Adipose tissue (tissue), 3 donors: ENCODE results near the gene CITED1. TPM values are rescaled to one million over a fixed set of nuclear protein-coding genes. Genes with fewer than 3 reads are reported as not detected.
"Not testable (repeated sequence)": the region's sequence is repeated elsewhere in the genome, so short reads cannot be mapped to it uniquely, and the experiment has no call there.

Experiments used
- H3K27ac ChIP-seq: one replicate; pipeline ENCODE4 v1.5.1; 2013; ENCODE audit warnings: low read depth, low read length
- WGBS, 3 donors: extraction: QIAGEN DNeasy Blood & Tissue Kit; methylation state at CpG; one replicate each; pipeline ENCODE4 v1.1.7; 2013; 5-methylcytosine and 5-hydroxymethylcytosine counted together
- polyA plus RNA-seq, 3 donors: library from polyadenylated mRNA; stranded (reverse); fragments of 200-250 nt; gene quantifications; one replicate each; pipeline ENCODE4 v1.2.3, GENCODE V29; 2013
- donor health status: healthy with polysubstance abuse.
- donor health status: Bipolar disorder and iron deficiency.
- donor health status: healthy.

The CITED1 gene, protein sequence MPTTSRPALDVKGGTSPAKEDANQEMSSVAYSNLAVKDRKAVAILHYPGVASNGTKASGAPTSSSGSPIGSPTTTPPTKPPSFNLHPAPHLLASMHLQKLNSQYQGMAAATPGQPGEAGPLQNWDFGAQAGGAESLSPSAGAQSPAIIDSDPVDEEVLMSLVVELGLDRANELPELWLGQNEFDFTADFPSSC
- 1 to 10 TPM; 1.4 to 7.8 (median 5.6) TPM for polyA plus RNA-seq

DNA sequence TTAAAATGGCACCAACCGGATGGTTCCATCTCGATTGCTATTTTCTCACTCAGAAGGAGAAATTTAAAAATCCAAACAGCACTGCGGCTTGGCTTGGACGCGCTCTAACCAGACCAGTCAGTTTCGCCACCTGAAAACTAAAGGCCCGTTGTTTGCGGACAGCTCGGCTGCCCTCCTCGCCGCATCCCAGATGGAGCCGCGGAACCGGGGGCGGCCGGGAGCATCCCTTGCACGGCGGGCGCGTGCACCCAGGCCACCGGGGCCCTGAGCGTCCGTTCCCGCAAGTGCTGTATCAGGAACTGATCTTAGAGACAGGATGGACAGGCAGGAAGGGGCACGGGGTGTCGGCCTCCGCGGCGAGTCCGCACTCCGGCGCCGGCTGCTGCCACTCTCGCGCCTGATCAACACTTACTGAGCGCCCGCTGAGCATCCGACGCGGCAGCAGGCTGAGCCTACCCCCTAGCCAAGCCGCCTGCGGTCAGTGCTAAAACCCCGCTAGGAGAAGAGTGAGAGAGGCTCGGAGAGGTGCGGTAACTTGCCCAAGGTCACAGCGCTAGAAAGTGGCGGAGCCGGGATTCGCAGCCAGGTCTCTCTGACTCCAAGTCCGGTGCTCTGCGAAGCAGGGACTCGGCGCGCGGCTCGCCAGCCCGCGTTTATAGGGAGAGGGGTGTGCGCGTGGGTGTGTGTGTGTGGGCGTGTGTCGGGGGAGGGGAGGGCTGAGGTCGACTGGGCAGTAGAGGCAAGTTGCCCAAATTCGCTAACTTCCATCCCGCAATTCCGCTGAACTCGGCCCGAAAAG, at the start of gene CITED1:
Gene CITED1, minus strand, starts transcription at position 629 of the 799 bp plus-strand sequence. CDS start 3,045 bp downstream, outside the sequence.
- WGBS, 3 donors = 1 to 8% (median 1%) methylated on average over 56 to 68 of the region's 68 CpGs
- H3K27ac ChIP-seq = no peak within 1 kb of the TSS

DNA sequence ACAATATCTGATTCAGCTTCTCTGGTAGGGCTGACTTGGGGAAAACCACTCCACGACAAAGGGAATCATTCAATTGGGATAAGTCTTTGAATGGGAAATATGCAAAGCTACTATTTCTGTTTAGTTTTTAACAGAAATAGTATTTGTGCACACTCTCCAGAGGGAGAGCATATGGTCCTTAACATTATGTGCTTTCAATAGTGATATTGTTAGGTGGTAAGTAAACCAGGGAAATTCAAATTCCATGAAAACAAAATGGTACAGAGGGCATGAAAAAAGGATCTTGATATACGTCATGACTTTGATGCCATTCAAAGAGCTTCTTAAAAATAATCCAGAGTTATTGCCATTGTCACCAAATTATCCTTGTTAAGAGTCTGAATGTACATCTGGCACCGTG, 47.1 kb upstream of the CITED1 start:
- 73 to 93% (median 92%) methylated on average over 3 of the region's 3 CpGs for WGBS, 3 donors

DNA sequence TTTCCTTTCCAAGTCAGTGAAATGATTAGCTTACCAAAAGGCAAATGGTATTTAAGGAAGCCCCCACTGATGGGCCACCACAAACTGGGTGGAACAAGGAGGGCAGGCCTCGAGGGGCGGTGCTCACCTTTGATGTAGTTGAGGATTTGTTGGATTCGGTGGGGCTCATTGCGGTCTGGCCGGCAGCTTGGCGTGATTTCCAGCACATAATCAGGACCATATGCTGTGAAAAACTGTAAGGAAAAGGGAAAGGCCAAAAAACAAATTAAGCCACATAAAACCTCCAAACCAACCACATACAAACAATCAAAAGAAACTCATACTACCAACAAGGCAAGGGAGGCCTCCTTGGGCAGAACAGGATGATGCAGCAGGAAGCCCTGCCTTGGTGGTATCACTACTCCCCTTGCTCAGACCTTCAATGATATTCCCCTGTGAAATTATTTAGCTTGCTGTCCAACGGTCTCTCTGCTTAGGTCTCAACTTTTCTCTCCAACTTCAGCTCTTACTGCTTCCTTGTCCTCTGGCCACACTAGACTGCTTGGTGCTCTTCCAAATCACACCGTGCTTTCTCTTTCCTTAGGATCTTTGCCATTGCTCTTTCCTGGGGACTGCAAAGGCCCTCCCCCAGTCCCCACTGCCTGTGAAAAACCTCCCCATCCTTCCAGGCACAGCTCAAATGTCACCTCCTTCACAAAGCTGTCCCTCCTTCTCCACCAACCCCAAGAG, 46.1 kb upstream of the CITED1 start:
- WGBS, 3 donors = 58 to 84% (median 77%) methylated on average over 8 of the region's 8 CpGs
- H3K27ac ChIP-seq = no peak overlapping the region

More for the DNA sequence above, 47.1 kb upstream of the CITED1 start:
- no peak overlapping the region for H3K27ac ChIP-seq

DNA sequence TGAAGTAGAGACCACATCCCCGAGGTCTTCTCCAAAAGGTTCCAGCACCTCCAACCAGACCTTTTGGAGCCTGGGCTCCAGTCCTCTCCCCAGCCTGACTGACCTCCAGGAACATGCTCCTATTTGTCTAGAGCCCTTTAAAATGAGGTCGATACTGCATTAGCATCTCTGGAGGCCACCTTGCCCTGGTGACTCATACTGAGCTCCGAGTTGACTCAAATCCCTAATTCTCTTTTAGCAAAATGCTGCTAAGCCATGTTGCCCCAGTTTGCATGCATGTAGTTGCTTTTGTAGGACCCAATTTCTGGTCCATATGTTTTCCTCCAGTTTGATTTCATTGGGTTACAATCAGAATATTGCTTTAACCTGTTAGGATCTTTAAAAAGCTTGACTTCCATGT, 43.5 kb upstream of the CITED1 start:
- WGBS, 3 donors = 57 to 95% (median 80%) methylated on average over 3 of the region's 3 CpGs

DNA sequence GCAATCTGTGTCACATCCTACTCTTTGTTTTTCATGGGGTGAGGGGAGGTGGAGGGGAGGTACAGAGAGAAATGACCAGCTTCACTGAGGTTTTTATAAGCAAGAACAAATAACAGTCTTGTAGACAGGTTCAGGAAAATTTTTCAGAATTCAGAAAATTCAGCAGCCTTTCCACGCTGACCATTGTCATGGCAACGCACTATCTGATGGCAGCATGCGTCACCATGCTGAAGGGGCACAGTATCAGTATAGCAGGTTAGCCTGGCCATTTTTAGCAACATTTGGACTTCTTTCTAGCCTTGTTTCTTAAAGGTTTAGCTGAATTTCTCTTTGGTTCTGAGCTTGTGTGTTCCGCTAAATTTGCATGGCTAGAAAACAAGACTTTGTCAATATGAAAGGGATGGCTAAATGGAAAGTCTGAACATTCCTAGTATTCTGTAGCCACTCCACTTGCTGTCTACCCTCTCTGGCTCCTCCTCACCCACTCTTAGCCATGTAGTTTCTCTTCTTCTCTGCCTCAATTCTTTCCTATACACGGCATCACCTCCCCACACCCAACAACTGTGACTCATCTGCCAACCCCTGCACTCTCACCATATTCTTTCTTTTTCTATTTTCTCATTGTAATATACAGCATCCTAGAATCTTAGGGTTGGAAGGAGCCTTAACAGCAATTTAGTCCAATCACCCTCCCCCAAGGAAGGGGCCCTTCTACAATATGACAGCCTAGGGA, 42.7 kb upstream of the CITED1 start:
- 90 to 99% (median 95%) methylated on average over 5 of the region's 5 CpGs for WGBS, 3 donors

More for the DNA sequence above, 43.5 kb upstream of the CITED1 start:
- no peak overlapping the region for H3K27ac ChIP-seq

DNA sequence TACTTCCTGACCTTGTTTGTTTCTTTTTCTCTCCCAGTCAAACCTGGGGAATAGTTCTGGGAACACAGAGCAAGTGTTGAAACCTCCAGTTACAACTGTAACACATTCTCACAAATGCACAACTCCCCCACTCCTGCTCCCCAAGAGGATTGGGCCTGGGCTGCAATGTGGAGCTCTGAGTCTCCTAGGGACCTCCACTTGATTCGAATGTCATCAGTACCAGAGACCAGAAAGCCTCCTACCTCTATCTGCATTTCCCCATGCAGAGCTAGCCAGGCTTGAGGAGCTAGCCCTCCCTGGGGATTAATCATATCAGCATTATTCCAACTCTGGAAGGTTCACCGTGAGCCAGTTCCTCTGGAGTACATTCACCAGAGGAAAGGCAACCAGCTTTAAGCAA, 41.7 kb upstream of the CITED1 start:
- 41 to 61% (median 44%) methylated on average over 2 of the region's 2 CpGs for WGBS, 3 donors
- no peak overlapping the region for H3K27ac ChIP-seq

More for the DNA sequence above, 42.7 kb upstream of the CITED1 start:
- no peak overlapping the region for H3K27ac ChIP-seq

DNA sequence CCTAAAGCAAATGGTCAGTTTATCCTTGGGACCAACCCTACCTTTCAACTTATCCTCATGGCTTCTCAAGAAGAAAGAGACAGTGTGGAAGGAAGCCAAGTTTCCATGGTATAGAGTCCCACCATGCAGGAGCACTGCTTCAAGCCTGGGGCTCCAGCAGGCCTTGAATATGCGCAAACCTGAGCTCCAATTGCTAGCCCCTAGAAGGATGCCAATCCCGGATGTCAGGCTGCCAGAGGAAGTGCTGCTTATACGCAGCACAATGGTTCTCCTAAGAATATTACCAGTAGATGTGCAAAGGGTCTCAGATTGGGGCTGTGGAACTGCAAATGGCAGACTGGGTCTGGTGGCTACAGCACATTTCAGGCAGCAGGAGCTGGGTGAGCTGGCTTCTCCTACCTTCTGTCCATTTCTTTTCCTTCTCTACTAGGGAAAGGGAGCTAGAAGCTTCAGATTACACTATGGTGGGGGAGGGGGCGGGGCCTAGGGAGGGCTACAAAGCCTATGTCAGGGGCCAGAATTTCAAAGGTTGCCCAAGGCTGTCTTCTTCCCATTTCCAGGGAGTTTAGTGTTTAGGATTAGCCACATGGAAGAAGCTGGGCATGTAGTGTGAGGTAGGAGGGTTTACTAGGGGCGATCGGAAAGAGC, 40.7 kb upstream of the CITED1 start:
- 68 to 93% (median 88%) methylated on average over 6 of the region's 6 CpGs for WGBS, 3 donors
- H3K27ac ChIP-seq = no peak overlapping the region

DNA sequence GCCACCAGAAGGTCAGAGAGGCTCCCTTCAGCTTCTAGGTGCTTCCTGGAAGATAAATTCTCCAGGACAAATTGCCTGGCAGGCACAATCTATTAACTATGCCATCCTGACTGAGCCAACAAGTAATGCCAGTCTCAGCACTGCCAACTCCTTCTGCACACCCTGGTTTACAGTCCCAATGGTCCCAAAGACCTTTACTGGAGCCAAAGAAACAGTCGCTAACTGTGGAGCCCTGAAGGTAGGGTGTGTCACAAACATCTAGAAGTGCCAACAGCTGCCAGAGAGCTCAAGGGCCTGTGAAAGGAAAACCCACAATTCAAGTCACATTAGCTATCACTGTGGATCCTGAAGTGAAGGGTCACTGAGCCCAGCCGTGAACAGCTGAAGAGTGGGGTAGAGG, 34.9 kb upstream of the CITED1 start:
- H3K27ac ChIP-seq = no peak overlapping the region
- WGBS, 3 donors = 67 to 91% (median 89%) methylated on average over 2 of the region's 2 CpGs

DNA sequence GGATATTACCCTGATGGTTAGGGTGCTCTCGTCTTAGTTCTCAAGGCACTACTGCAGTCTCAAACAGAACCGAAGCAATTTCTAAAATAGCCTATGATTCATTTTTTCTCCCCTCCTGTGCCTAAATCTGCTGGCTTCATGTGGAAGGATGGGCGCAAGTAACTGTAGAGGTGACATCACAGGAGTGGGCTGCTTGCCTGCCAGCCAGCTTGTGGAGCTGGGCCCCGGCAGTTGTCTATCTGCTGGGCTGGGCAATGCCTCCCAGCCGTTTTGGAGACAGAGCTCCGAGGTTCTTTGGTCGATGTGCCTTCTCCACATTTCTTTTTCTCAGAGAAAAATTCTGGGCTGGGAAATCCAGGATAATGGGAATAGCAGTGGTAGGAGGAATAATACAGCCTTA, 34.3 kb upstream of the CITED1 start:
- 83 to 95% (median 90%) methylated on average over 7 of the region's 7 CpGs for WGBS, 3 donors
- H3K27ac ChIP-seq = no peak overlapping the region

DNA sequence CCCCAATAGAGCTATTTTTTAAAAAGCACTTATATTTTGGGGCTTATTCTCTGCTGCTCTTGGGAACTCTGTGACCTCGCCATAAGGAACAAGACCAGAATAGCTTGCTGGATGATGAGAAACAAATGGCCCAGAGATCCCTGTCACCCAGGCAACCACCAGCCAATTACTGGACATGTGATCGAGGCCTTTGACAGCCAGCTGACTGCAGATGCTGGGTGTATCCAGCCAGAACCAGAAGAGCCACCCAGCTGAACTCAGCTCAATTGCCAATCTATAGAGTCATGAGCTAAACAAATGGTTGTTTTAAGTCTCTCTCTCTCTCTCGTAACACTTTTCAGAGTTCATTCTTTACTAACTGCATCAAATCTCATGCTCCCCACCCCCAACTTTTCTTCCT, 24.4 kb upstream of the CITED1 start:
- no peak overlapping the region for H3K27ac ChIP-seq
- 81 to 93% (median 86%) methylated on average over 3 of the region's 3 CpGs for WGBS, 3 donors

DNA sequence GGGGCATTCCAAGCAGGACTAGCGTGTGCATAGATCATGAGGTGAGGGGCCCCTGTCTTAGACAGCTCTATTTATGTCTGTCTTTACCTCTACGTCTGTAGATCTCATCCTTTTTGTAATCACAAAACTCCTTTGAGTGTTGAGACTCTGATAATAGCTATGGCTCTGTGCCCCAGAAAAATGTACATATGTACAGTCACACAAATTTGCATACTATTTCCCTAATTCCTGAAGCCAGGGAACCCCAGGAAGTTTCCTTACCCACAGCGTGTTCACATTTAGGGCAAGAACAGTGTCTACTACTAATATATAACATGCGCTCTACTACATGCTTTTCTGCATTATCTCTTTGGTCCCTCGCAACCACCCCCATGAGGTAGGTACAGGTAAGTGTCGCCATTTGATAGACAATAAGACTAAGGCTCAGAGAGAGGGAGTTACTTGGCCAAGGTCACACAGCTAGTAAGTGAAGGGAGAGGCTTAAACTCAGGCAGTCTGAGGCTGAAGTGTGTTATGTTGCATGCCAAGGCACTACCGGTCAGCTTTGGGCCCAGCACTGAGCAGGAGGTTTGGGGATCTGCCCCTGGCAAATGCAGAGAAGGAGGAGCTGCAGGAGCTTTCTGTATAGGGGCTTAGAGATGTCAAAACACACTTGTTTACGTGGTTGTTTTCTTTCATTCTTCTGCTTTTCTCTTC, 21.0 kb upstream of the CITED1 start:
- no peak overlapping the region for H3K27ac ChIP-seq
- 75 to 93% (median 90%) methylated on average over 8 of the region's 8 CpGs for WGBS, 3 donors

DNA sequence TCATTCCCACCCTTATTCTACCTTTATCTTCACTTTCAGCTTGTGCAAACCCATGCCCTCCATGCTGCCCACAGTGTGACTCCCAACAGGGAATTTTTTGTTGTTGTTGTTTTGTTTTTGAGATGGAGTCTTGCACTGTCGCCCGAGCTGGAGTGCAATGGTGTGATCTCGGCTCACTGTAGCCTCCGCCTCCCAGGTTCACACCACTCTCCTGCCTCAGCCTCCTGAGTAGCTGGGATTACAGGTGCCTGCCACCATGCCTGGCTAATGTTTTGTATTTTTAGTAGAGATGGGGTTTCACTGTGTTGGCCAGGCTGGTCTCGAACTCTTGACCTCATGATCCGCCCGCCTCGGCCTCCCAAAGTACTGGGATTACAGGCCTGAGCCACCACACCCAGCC, 13.9 kb upstream of the CITED1 start:
- H3K27ac ChIP-seq = not testable (repeated sequence)
- 89 to 99% (median 94%) methylated on average over 8 of the region's 8 CpGs for WGBS, 3 donors

DNA sequence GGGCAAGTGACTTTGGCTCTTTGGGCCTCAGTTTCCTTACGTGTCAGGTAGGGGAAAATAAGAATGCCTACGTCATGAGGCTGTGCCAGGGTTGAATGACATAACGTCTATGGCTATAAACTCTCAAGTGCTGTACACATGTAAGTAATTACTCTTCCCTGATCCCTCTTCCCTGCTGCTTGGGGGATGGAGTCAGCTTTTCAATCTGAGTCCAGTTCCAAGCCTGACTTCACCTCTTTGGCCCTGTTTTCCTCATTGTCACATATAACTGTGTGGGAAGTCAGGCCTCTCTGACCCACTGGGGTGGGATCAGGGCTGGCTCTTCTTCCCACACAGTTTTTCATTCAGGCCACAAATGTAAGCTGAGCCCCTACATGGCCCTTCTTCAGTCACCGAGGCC, 11.4 kb upstream of the CITED1 start:
- H3K27ac ChIP-seq = no peak overlapping the region
- WGBS, 3 donors = 71 to 100% (median 89%) methylated on average over 4 of the region's 4 CpGs

DNA sequence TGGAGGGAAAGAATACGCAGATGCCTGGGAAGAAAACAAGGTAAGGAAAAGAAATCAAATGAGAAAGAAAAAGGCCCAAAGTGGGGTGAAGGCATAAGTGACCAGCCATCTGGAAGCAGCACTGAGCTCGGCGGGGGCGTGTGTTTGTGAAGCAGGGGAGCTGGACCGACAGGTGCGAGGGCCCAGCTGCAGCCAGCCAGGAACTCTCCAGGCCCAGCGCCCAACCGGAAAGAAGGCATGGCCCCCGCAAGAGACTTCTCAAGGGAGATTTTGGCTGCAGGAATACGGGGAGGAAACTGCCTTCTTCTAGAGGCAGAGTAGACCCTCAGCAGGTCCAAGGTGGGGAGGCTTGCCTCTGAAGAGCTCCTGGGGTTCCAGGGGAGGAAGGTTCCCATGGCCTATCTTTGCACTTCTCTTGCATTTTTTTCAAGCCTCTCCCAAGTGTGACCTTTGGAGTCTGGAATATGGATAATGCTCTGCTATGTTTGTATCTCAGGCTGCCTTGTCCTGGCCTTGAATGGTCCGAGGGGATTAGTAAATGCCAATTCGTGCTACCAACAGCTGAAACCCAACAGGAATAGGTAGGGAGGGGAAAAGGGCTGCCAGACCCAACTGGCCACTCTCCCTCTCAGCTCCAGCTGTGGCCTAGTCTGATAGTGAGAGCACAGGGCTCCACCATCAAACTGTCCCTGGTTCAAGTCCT, 10.8 kb upstream of the CITED1 start:
- H3K27ac ChIP-seq = no peak overlapping the region
- 30 to 71% (median 45%) methylated on average over 9 to 12 of the region's 12 CpGs for WGBS, 3 donors

DNA sequence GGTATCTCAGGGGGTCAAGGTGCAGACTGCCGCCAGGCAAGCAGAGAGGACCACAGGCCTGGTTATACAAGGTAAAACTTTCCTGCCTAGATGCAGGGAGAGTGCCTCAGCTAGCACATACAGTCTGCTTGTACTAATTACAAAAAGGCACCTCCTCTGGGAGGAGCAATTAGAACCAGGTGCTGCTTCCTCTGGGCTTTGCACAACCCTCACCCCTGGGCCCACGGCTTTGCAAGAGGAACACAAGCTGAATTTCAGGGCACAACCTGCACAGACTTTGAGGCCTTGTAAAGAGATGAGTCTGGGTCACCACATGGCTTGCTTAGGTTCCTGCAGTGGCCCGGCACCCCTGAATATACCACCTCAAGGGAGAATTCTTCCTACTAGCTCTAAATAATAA, 9.2 kb upstream of the CITED1 start:
- H3K27ac ChIP-seq = no peak overlapping the region
- WGBS, 3 donors = 76 to 92% (median 83%) methylated on average over 3 of the region's 3 CpGs

DNA sequence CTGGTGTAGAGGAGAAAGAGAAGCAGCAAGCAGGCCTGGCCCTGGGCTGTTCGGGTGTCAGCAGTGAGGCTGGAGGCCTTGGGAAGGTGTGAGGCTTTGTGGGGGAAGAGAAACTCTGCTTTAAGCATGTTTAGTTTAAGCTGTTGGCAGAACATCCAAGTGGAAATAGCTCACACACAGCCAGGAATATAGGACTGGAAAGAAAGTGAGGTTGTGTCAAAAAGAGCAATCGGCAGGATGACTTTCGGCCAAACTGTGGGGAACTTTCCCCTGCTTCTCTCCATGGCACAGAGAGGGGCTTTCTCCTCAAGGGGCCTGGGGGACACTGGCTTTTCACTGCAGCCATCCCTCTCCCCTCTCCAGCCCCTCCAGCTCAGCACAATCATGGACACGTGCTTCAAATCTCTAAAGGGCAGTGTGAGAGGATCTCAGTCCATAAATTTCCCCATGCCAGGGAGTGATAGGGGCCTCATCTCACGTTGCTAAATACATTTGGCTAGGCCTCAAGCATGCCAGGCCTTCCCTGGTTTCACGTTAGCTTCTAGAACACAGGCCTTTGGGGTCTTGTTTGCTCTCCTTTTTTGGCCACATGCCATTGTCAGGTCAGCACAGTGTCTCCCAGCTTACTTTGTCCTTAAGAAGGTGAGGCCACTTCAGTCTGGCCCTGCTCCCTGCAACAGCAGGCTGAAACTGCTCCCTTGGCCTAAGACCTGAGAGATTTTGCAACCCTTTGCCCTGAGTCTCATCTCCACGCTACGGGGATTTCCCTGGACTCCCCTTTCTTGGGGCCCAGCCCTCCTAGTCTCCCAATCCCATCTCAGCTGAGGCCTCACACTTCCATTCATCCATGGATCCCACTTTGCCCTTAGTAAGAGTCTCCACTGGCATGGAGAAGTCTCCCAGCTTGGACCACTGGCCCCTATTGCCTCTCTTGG, 8.3 kb upstream of the CITED1 start:
- 66 to 83% (median 68%) methylated on average over 8 of the region's 8 CpGs for WGBS, 3 donors
- no peak overlapping the region for H3K27ac ChIP-seq
